Common myeloid progenitor, CD34-positive (primary cell): Measurements from ENCODE around the gene CAPZA1.

ENCODE experiments used
- CTCF ChIA-PET: fragments of 350-600 bp; sonication (Branson Sonifier 250); formaldehyde crosslinking; loops from one replicate; lab custom pipeline; 2021; ENCODE audit warnings: antibody characterized with exemption; lab: Charles Lee
- POLR2A ChIA-PET: fragments of 350-600 bp; sonication (Branson Sonifier 250); formaldehyde crosslinking; loops from one replicate; lab custom pipeline; 2021; ENCODE audit warnings: antibody characterized with exemption; lab: Charles Lee
- DNase-seq, 3 donors: peaks; one replicate each; pipeline versions ENCODE4 v3.0.0 to v3.0.0-alpha.2; 2013
- H3K27ac ChIP-seq, 2 experiments: 1 replicate in 1 of 2; 2 replicates in 1 of 2; pipeline ENCODE4 v1.7.0; 2013; ENCODE audit warnings: inconsistent platforms in 2 of 2, low read length in 2 of 2, mild to moderate bottlenecking in 2 of 2, low read depth in 1 of 2, moderate library complexity in 1 of 2; ENCODE audit not compliant: severe bottlenecking in 2 of 2, insufficient read depth in 1 of 2, poor library complexity in 1 of 2
- H3K27me3 ChIP-seq, 5 experiments: replicated peaks in 2 of 5; 1 replicate in 3 of 5; 2 replicates in 2 of 5; pipeline versions ENCODE4 v1.6.1 to v1.7.0; 2013; ENCODE audit warnings: low read length in 4 of 5, mild to moderate bottlenecking in 2 of 5, moderate library complexity in 2 of 5, inconsistent platforms in 1 of 5; ENCODE audit not compliant: insufficient read depth in 5 of 5, control insufficient read depth in 4 of 5
- H3K36me3 ChIP-seq, 4 experiments: 1 replicate in 2 of 4; 2 replicates in 2 of 4; pipeline versions ENCODE4 v1.6.1 to v1.7.0; 2013; ENCODE audit warnings: low read length in 3 of 4, control low read depth in 1 of 4, mild to moderate bottlenecking in 1 of 4; ENCODE audit not compliant: control insufficient read depth in 4 of 4, insufficient read depth in 4 of 4
- H3K4me1 ChIP-seq, 4 experiments: 1 replicate in 3 of 4; 2 replicates in 1 of 4; pipeline versions ENCODE4 v1.6.1 to v1.7.1; 2013; ENCODE audit warnings: low read length in 3 of 4, mild to moderate bottlenecking in 3 of 4, control low read depth in 1 of 4, inconsistent platforms in 1 of 4, moderate library complexity in 1 of 4; ENCODE audit not compliant: control insufficient read depth in 4 of 4, insufficient read depth in 4 of 4; ENCODE audit errors: control extremely low read depth in 1 of 4
- H3K4me3 ChIP-seq, 7 experiments: 1 replicate in 4 of 7; 2 replicates in 3 of 7; pipeline versions ENCODE4 v1.5.1 to v1.7.0; 2013; ENCODE audit warnings: mild to moderate bottlenecking in 7 of 7, low read length in 6 of 7, moderate library complexity in 6 of 7, inconsistent platforms in 2 of 7, low read depth in 2 of 7, control low read depth in 1 of 7; ENCODE audit not compliant: insufficient read depth in 4 of 7, control insufficient read depth in 1 of 7; ENCODE audit errors: extremely low read depth in 1 of 7
- H3K9me3 ChIP-seq, 5 experiments: 1 replicate in 4 of 5; 2 replicates in 1 of 5; pipeline versions ENCODE4 v1.6.1 to v1.7.1; 2013; ENCODE audit warnings: low read length in 4 of 5, mild to moderate bottlenecking in 2 of 5, inconsistent platforms in 1 of 5, low read depth in 1 of 5, moderate library complexity in 1 of 5; ENCODE audit not compliant: control insufficient read depth in 4 of 5, insufficient read depth in 2 of 5; ENCODE audit errors: control extremely low read depth in 1 of 5
- WGBS: methylation state at CpG from one replicate; pipeline ENCODE4 v1.1.5; 2013; ENCODE audit not compliant: insufficient coverage; 5-methylcytosine and 5-hydroxymethylcytosine counted together

CAPZA1 gene

GRCh38 chr1:112589766-112590165 lies 29.9 kb upstream of the CAPZA1 start:
- POLR2A ChIA-PET: no interaction called here
- DNase-seq: no peak
- Histone ChIP-seq H3K9me3 (peaks cover 3 to 22% (median 5%) of the 10 kb centered on the region in 5 experiments), H3K4me3 (no peak overlapping the region), H3K36me3 (peaks cover 6 to 39% (median 9%) of the 10 kb centered on the region in 4 experiments), H3K27ac (no peak overlapping the region), H3K4me1 (no peaks in the 10 kb centered on the region), H3K27me3 (no peaks in the 10 kb centered on the region)
- 100% methylated on average over 1 of the region's 1 CpG for whole genome bisulfite sequencing
- CTCF ChIA-PET: no interaction called here

- H3K36me3 ChIP-seq: peaks cover 9 to 34% (median 13%) of the 10 kb centered on the region in 4 experiments
- no peaks in the 10 kb centered on the region for H3K27me3 ChIP-seq
- no peak overlapping the region for H3K27ac ChIP-seq
- H3K9me3 ChIP-seq: peaks cover 2 to 13% (median 3%) of the 10 kb centered on the region in 5 experiments
- no peak for DNase-seq
- ChIA-PET POLR2A (no interaction called here), CTCF (interaction anchor here (0.8 to 1.2 kb wide), 2 partner anchors 15 to 20 kb away, joined by 3 to 4 read pairs; no protein-coding TSS in a partner anchor)
- no peaks in the 10 kb centered on the region for H3K4me1 ChIP-seq
- H3K4me3 ChIP-seq: no peak overlapping the region
- 100% methylated on average over 1 of the region's 3 CpGs for WGBS
Measured at GRCh38 chr1:112594208-112594876, 25.3 kb upstream of the CAPZA1 start.

GRCh38 chr1:112599477-112599876 lies 20.2 kb upstream of the CAPZA1 start:
- no peak overlapping the region for H3K4me3 ChIP-seq
- H3K36me3 ChIP-seq: peaks cover 3 to 31% (median 8%) of the 10 kb centered on the region in 4 experiments
- POLR2A ChIA-PET: no interaction called here
- no peaks in the 10 kb centered on the region for H3K9me3 ChIP-seq
- CTCF ChIA-PET: no interaction called here
- WGBS: no CpG with 5 or more reads among the region's 4 CpGs
- H3K27ac ChIP-seq: no peak overlapping the region
- no peaks in the 10 kb centered on the region for H3K27me3 ChIP-seq
- no peak for DNase-seq
- no peaks in the 10 kb centered on the region for H3K4me1 ChIP-seq

DNA sequence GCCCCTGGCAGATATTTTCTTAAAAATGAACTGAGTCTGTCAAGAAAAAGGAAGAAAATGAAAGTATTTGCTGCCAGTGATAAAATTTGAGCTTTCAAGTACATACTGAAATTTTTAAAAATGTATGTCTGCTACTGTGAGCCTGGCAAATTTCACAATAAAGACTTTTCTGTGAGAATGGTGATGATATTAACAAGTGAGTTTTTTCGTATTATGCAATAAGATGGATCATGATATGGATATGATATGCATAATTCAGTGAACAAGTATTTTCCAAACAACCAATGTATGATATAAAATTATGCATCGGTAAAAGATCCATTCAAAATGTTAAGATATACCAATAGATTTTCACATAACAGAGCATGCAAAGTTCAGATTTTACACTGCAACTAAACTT lies 16.6 kb upstream of the CAPZA1 start:
- CTCF ChIA-PET: interaction anchor here (1.5 kb wide), 1 partner anchor 9 kb away, joined by 5 read pairs; no protein-coding TSS in a partner anchor
- Histone ChIP-seq H3K36me3 (peaks cover 9 to 36% (median 11%) of the 10 kb centered on the region in 4 experiments), H3K4me3 (no peak overlapping the region), H3K4me1 (no peaks in the 10 kb centered on the region), H3K9me3 (no peaks in the 10 kb centered on the region), H3K27ac (no peak overlapping the region), H3K27me3 (no peaks in the 10 kb centered on the region)
- DNase-seq: no peak
- POLR2A ChIA-PET: no interaction called here
- no CpG with 5 or more reads among the region's 2 CpGs for WGBS

GRCh38 chr1:112603541-112603940 lies 16.1 kb upstream of the CAPZA1 start:
- Histone ChIP-seq H3K27me3 (no peaks in the 10 kb centered on the region), H3K4me3 (no peak overlapping the region)
- WGBS: 100% methylated on average over 1 of the region's 1 CpG

GRCh38 chr1:112605633-112606327 lies 13.9 kb upstream of the CAPZA1 start:
- POLR2A ChIA-PET: interaction anchor here (0.7 to 0.8 kb wide), 2 partner anchors 58 to 219 kb away, joined by 3 read pairs; no protein-coding TSS in a partner anchor
- Histone ChIP-seq H3K36me3 (peaks cover 11 to 43% (median 18%) of the 10 kb centered on the region in 4 experiments), H3K9me3 (no peaks in the 10 kb centered on the region), H3K27me3 (no peaks in the 10 kb centered on the region), H3K27ac (no peak overlapping the region), H3K4me1 (no peaks in the 10 kb centered on the region), H3K4me3 (no peak overlapping the region)
- no peak for DNase-seq
- WGBS: 97% methylated on average over 3 of the region's 4 CpGs
- CTCF ChIA-PET: interaction anchor here (2.2 kb wide), 1 partner anchor 8 kb away, joined by 4 read pairs; no protein-coding TSS in a partner anchor

More at GRCh38 chr1:112603541-112603940, 16.1 kb upstream of the CAPZA1 start:
- no peaks in the 10 kb centered on the region for H3K9me3 ChIP-seq
- no peak for DNase-seq
- H3K27ac ChIP-seq: no peak overlapping the region
- peaks cover 9 to 36% (median 12%) of the 10 kb centered on the region in 4 experiments for H3K36me3 ChIP-seq
- ChIA-PET CTCF (interaction anchor here (1.5 to 2.2 kb wide), 2 partner anchors 8 to 10 kb away, joined by 4 to 5 read pairs; no protein-coding TSS in a partner anchor), POLR2A (interaction anchor here (0.6 kb wide), 1 partner anchor 127 kb away, joined by 3 read pairs; no protein-coding TSS in a partner anchor)
- no peaks in the 10 kb centered on the region for H3K4me1 ChIP-seq
